Stimulated activated CD4-positive, alpha-beta T cell treated with anti-CD3 and anti-CD28 coated beads, Interleukin-4, amount 100 ng/mL, for 24 hours (primary cell): ENCODE results near the gene ARPP19.
"Not testable (repeated sequence)": the region's sequence is repeated elsewhere in the genome, so short reads cannot be mapped to it uniquely, and the experiment has no call there.

ENCODE experiments used
- DNase-seq: peaks from one replicate; pipeline ENCODE4 v3.0.0-alpha.2; 2020

ARPP19 gene, protein sequence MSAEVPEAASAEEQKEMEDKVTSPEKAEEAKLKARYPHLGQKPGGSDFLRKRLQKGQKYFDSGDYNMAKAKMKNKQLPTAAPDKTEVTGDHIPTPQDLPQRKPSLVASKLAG

DNA sequence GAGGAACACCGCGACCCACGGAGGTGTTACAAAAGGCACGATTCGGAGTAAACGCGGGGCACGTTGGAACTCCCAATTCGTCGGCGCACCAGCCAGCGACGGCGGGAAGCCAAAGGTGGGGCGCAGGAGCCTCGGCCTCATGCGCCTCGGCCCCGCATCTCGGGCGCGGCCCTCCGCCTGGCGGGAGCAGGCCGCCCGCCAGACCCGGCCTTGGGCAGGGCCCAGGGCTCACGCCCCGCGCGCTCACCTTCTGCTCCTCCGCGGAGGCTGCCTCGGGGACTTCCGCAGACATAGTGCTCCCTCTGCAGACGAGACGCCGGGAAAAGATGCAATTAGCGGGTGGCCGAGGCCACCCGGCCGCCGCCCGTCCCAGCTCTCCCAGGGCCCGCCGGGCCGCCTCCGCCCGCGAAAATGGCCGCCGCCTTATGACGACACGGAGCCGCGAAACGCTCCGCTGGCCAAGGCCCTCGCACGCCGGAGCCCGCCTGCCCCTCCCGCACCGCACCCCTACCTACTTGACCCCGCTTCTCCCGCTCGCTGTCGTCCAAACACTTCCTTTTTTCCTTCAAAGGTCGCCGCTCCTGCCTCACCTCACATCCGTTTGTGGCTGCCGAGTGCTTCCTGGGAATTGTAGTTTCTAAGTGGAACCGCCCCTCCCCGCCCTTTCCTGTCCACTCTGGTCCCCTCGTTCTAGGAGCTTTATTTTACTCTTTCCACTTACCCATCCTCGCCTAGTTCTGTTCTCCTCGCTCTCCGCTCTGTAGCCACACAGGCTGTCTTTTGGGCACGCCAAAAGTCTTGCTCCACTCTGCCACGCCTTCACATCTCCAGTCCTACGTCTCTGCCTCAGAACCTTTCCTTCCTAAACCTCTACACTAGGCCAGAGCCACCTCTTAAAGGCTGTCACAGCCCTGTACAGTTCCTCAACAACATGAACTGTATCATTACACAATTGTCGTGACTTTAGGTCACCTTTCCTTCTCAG, at the start of gene ARPP19:
Gene ARPP19, minus strand, starts transcription at position 430 of the 985 bp plus-strand sequence. Its CDS starts 138 bp downstream, at position 292.
- DNase-seq: peak; percentile 85

- no peak for DNase-seq
Observed at GRCh38 chr15:52617026-52617425, 48.2 kb upstream of the ARPP19 start.

DNA sequence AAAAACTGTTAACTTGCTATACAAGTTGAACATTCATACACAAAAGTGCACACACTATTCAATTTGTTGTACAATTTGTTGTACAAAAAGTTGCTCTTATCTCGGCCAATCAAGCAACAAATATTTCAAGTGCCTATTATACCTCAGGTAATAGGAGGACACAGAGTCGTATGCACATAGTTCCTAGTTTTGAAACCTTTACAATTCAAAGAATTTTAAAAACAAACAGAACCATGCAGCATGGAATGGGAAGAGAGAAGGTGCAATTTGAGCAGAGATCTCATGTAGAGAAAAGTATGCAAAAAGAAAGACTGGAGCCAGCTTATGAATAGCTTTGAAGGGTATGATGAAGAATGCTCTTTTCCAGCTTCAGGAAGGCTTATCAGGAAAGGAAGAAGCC, 46.5 kb upstream of the ARPP19 start:
- no peak for DNase-seq

DNA sequence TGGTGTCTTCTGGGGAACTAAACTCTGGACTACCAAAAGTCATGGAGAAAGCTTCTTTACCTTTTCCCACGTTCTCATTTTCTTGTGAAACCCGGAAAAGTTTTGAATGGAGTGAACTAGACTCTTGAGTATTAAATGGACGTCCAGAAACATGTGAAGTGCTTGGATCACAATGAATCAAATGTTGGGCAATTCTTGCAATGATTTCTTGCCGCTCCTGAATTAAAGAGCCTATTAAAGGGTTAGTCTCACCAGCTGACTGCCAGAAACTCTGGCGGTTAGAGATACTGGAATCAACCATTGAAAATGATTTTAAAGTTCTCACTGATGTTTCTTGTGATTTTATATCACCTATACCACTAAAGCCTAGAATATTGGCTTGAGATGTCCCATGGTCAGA, 40.8 kb upstream of the ARPP19 start:
- no peak for DNase-seq

DNA sequence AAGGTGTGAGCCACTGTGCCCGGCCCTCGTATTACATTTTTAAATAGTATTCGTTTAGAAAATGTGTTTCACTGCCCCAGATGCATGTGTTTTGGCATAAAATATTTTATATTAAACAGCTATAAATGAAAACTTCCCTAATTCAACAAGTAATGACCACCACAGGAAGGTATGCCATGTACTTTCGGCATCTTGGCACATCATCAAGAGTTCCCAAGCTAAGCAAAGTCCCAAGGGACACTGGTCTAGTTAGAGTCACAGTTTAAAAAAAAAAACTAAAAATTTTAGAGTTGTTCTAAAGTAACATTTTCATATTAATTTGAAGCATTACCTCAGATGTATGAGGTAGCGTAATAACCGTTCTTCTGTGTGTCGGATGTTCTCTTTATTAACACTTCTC, 15.6 kb upstream of the ARPP19 start:
- DNase-seq: no peak

DNA sequence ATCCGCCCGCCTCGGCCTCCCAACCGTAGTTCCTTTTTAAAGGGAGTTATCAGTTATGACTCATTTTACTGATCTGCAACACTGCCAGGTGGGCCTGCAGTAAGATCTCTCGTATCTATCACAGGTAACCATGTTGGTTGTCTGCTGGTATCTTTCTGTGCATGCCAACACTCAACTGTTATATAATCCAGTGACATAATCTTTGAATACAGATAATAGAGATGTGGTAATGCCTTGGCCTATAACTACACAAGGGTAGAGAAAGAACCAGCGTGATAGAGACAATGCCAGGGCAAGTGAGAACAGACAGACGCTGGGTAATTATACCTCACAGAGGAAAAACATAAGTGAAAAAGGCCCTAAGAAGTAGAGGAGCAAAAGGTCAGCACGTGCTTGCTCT, 11.0 kb upstream of the ARPP19 start:
- no peak for DNase-seq

GRCh38 chr15:52576692-52577091, 7.9 kb upstream of the ARPP19 start:
- DNase-seq: no peak

GRCh38 chr15:52575573-52575972, 6.7 kb upstream of the ARPP19 start:
- DNase-seq: not testable (repeated sequence)

GRCh38 chr15:52575072-52575471, 6.2 kb upstream of the ARPP19 start:
- no peak for DNase-seq

DNA sequence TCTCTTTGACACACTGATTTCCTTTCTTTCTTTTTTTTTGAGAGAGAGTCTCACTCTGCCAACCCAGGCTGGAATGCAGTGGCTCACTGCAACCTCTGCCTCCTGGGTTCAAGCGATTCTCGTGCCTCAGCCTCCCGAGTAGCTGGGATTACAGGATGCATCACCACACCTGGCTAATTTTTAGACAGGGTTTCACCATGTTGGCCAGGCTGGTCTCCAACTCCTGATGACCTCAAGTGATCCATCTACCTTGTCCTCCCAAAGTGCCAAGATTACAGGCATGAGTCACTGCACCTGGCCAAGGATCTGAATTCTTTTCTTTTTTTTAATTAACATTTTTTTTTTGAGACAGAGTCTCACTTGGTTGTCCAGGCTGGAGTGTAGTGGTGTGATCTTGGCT, 5.8 kb upstream of the ARPP19 start:
- DNase-seq: not testable (repeated sequence)

DNA sequence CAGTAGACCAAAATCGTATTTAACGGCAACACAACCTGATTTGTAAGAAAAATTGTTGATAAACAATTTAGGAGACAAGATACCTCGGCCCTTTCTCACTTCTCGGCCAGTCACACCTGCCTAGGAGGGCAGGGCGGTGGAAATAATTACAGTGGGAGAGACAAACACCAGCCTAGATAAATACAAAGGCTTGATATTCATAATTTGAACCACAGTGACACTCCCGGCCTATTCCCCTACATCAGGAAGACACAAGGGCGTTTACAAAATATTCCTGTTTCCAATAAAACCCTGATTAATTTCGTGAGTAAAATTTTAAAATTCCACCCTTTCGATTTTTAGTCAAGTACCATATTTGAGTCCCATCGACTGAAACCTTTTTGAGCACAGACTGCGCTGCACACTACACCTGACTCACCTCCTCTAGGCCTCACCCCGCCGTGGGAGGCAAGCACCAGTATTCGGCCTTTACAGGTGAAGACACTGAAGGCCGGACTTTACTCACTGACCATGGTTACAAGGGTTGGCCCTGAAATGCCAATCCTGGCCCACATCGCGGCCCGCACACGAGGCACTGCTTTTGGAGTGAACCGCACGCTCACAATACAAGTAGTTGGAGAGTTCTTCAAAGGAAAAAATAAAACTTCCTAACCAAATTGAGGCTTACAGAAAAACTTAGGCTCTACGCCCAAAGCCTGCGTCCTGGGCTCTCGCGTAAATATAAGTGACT, 794 bp downstream of the ARPP19 start:
- peak; percentile 60 for DNase-seq

DNA sequence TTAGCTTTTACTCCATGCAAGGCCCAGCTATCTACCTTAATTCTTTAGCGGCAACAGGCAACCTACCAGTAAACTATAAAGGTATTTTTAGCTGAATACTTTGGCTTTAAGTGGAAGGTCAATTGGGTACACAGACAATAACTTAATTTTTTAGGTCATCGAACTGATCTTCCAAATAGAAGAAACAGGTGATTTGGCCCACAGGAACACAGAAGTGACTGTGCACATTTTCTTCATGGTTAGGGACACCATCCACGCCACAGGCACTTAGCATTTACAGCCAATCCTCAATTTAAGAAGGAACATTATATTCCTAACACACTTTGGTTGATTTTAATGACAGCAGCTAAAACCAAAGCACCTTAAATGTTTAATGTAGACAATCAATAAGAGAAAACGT, 1.9 kb downstream of the ARPP19 start:
- DNase-seq: no peak

GRCh38 chr15:52565417-52566358, 3.1 kb downstream of the ARPP19 start:
- not testable (repeated sequence) for DNase-seq

DNA sequence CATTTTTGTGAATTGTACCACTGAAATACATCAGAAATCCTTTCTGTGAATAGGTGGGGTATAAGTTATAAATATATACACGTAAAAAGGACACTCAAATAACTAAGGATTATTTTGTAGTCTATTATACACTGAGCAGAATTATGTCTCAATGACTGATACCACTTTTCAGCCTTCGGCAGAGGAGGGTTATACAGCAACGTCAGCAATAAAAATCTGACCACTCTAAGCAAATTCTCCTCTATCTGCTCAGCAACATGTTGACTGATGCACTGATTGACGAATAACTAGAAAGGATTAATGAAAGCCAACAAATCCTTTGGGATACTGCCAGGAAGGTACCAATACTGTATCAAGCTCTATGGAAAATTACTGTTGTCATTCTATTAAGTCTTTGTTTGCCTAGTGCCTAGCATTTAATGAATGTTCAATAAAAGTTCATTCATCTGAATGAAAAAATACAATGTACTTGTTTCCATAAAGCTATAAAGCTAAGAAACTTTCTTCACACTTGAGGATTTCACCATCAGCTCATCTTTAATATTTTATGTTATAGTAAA, 5.2 kb downstream of the ARPP19 start:
- DNase-seq: no peak

DNA sequence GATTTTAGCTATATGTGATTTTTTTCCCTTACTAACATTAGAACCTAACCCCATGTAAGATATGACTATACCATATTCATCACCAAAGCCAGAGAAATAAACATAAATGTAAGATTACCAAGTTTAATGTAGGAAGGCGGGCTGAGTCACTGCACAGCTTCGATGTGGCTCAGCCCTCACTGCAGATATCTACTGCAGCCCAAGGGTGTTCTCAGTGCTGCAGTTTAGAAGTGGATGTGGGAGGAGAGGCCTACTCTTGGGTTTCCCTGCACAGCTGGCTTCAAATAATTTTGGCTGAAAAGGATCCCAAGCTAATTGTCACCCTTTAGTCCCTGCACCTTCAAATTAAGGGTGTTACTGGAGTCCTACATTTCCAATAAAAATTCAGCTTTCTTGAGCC, 9.3 kb downstream of the ARPP19 start:
- DNase-seq: peak; percentile 67

DNA sequence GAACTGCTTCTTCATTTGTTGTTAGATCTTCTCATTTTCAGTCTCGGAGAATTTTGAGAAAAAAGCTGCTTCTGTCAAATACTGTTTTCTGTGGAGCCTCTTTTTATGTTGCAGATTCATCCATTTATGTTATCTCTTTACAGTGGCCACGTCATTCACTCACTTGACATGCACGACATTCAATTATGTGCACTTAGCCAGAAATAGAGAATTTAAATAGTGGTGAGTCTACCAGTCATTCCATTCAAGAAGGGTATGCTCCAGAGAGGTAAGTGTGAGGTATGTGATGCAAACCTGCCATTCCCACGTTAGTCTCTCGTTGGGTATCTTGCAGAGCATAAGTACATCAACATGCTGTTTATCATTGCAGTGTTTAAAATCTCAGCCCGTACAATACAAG, 9.8 kb downstream of the ARPP19 start:
- no peak for DNase-seq

DNA sequence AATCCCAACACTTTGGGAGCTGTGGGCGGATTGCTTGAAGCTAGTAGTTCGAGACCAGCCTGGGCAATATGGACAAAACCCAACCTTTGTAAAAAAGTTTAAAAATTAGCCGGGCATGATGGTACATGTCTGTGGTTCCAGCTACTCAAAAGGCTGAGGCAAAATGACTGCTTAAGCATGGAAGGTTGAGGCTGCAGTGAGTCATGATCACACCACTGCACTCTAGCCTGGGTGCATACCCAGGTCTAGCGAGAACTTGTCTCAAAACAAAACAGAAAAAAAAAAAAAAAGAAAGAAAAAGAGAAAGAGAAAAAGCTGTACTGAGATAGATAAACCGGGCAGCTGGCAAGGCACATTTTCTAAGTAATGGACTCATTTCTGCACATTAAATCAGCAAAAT, 10.6 kb downstream of the ARPP19 start:
- peak; percentile 72 for DNase-seq

- DNase-seq: no peak
Observed at GRCh38 chr15:52557274-52557641, 11.6 kb downstream of the ARPP19 start.

DNA sequence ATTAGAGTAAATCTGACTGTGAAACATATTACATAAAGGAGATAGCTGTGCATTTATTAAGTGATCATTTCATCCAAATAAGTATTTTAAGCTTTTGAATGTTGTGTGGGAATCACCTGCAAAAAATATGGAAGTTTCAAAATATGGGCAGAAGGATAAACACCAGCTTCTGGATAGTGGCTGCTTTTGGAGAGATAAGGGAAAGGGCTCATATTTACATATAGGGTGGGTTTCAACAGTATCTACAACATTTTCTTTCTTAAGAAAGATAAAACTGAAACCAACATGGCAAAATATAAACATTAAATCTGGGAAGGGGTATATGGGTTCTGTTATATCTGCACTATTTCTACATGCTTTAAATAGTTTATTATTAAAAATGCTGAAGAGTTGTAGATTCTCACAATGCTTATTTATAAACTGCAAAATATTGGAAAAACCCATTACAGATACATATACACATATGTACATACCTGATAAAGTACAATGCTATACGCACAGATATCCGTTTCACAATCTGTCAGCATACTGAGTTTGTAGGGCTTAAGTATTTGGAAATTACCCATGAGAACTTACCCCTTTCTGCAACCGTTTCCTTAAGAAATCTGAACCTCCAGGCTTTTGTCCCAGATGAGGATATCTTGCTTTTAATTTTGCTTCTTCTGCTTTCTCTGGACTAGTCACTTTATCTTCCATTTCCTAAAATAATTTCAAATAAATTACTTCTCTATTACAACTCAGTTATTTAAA, 12.1 kb downstream of the ARPP19 start:
- DNase-seq: no peak

GRCh38 chr15:52552303-52552702, 16.5 kb downstream of the ARPP19 start:
- DNase-seq: no peak

DNA sequence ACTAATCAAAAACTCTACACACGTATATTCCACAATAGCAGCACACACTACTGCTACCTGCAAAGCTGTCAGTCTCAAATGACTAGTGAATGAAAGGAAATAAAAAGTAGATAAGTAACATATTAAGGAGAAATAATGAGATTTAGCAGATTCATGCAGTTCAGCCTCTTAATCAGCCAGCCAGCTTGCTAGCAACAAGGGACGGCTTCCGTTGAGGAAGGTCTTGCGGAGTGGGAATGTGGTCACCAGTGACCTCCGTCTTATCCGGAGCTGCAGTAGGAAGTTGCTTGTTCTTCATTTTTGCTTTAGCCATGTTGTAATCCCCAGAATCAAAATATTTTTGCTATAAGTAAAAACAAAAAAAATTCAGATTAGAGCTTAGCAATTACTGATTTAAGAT, 17.1 kb downstream of the ARPP19 start:
- DNase-seq: no peak
